Measurements from ENCODE around the gene ACTR2.
A peak's percentile ranks its signal among the peaks of the same experiment; 100 is the strongest.
"Not testable (repeated sequence)": the region's sequence is repeated elsewhere in the genome, so short reads cannot be mapped to it uniquely, and the experiment has no call there.

Gene ACTR2

DNA sequence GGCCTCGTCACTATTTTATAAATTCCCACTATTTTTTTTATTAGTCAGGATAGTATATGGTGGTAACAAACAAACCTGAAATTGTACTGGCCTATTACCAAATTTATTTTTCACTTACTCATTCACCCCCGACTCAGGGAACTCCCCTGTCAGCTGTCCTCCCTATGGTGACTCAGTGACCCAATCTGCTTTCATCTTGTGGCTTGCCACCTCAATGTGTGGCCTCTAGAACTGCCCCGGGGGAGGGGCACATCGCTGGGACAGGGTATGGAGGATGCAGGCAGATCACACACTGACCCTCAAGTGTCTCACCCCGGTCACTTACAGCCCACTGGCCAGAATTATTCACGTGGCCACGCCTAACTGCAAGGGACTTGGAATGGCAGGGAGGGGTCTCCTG, 71.6 kb downstream of the ACTR2 start:
- FAIRE-seq (no peak), DNase-seq (ENCODE audit: insufficient read length, low spot score) (peak; percentile 33)
- no peak for TF ChIP-seq POLR2A (IDR thresholded peaks at IDR 0.05; ENCODE audit: low read depth, low read length)

DNA sequence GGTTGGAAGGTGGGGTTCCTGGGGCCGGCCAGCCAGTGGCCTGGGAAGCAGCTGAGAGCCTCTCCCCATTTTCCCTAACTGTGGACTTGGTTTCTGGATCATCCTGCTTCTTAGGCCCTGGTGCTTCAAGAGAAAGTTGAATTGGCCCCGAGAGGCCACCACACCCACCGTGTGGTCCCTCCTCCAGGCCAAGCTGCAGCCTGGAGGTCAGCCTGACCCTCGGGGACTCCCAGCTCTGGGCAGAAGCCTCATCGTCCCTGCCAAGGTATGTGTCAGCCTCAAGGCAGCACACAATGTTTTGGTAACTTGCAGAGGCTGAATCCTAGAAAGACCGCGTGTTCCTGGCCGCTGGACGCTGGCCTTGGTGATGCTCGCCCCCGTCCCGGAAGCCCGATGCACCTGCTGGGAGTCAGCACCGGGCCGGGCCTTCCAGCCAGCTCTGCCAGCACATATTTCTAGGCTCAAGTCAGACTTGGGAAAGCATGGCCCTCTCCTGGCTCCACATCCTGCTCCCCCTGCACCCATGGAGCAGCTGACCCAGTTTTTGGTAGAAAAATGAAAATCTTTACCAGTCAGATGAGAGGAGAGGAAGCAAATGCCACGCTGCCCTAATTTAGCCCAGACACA, 72.6 kb downstream of the ACTR2 start:
- no peak for TF ChIP-seq POLR2A (IDR thresholded peaks at IDR 0.05; ENCODE audit: low read depth, low read length)
- DNase-seq (ENCODE audit: insufficient read length, low spot score) (peak; percentile 64), FAIRE-seq (peak; percentile 11)

DNA sequence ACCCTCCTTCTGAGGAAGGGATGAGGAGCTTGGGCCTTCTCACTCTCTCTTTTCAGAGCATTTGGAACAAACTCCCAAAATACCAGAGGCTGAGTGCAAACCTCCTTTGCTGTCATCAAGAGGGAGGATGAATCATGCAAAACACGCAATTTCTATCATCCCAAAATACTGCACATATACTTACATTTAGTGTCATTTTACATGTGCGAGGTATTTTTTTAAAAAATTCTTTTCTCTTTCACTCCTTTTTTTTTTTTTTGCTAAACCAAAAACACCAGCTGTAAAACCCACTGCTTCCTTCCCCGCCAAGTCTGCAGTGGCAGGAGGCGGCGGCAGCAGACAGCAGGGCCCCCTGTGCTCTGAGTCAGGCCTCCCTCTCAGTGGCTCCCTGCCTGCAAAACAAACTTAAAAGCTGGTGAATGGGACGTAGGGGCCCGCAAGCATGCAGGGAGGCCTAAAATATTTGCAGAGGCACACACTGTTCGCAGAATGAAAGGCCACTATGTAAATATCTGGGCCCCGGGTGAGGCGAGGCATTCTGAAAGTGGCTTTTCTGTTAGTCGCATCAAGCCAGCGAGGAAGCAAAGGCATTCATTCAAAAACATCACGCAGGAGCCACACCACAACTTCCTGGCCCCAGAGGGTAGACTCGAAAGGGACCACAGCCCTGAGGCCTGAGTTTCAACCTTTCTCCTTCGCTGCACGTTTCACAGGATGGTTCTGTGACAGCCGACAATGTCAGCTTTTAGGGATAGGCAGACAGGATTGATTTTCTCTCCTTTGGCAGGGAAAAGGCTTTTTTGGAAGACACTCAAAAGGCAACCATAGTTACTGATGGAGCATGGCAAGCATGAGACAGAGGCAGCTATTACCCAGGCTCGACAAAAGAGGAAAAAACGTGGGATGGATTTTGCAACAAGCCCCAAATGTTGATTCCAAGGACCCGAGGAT, 73.4 kb downstream of the ACTR2 start:
- peak; percentile 69 for DNase-seq (ENCODE audit: insufficient read length, low spot score)
- no peak for TF ChIP-seq POLR2A (IDR thresholded peaks at IDR 0.05; ENCODE audit: low read depth, low read length)

GRCh38 chr2:65305934-65306333, 78.3 kb downstream of the ACTR2 start:
- TF ChIP-seq POLR2A (IDR thresholded peaks at IDR 0.05; ENCODE audit: low read depth, low read length): no peak
- FAIRE-seq (no peak), DNase-seq (ENCODE audit: insufficient read length, low spot score) (no peak)

More for the DNA sequence above, 73.4 kb downstream of the ACTR2 start:
- FAIRE-seq: no peak

- no peak for FAIRE-seq
- DNase-seq (ENCODE audit: insufficient read length, low spot score): no peak
- no peak for TF ChIP-seq POLR2A (IDR thresholded peaks at IDR 0.05; ENCODE audit: low read depth, low read length)
Observed at GRCh38 chr2:65309699-65310098, 82.1 kb downstream of the ACTR2 start.

GRCh38 chr2:65311049-65311448, 83.4 kb downstream of the ACTR2 start:
- DNase-seq (ENCODE audit: insufficient read length, low spot score) (no peak), FAIRE-seq (no peak)
- no peak for TF ChIP-seq POLR2A (IDR thresholded peaks at IDR 0.05; ENCODE audit: low read depth, low read length)

GRCh38 chr2:65311596-65311995, 84.0 kb downstream of the ACTR2 start:
- no peak for FAIRE-seq

DNA sequence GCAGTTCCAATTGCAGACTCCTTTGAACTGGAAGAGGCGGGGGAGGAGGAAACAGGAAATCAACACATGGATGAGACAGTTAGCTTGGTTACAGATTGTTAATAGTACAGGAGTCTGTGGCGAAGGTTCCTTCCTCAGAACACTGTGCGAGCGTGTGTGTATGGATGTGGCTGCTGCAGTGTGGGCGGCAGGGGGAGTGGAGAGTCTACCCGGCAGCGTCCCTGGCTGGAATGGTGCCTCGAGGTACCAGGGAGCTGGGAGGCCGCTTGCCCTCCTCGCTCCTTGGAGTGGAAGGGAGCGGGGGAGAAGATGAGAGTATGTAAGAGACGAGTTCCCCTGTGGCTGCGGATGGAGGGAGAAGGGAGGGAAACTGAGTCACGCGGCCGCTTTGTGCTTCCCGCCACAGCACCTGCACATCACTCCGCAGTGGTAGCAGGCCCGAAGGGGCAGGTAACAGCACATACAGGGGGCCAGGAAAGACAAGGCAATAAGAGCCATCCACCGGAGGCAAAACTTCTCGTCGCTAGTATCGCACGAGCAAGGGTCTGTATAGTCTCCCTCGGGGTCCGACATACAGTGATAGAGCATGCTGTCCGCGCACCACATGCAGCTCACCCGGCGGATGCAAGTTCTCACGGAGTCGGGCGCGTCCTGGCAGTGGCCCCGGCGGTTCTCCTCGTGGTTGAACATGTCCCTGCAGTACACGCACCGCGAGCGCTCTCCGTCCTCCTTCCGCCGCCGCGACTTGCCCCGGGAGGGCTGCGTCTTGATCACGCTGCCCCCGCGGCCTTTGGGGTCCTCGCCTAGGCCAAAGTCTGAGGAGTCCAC, 85.7 kb downstream of the ACTR2 start:
- TF ChIP-seq POLR2A (IDR thresholded peaks at IDR 0.05; ENCODE audit: low read depth, low read length): no peak
- FAIRE-seq: no peak
- DNase-seq (ENCODE audit: insufficient read length, low spot score): no peak

More at GRCh38 chr2:65311596-65311995, 84.0 kb downstream of the ACTR2 start:
- DNase-seq (ENCODE audit: insufficient read length, low spot score): no peak
- TF ChIP-seq POLR2A (IDR thresholded peaks at IDR 0.05; ENCODE audit: low read depth, low read length): no peak

DNA sequence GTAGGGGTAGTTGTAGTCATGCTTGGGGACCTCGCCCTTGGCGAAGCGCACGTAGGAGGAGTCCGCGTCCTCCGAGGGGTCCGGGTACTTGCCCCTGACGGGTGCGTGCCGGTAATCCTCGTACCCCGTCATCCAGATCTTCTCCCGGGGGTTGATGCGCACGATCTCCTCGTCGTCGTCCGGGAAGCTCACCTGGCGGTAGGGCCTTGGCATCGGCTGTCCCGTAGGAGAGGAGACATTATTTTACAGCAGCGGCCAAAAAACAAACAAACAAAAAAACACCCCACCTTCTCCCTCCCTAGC, 86.3 kb downstream of the ACTR2 start:
- TF ChIP-seq POLR2A (IDR thresholded peaks at IDR 0.05; ENCODE audit: low read depth, low read length): no peak
- DNase-seq (ENCODE audit: insufficient read length, low spot score): no peak
- FAIRE-seq: no peak

DNA sequence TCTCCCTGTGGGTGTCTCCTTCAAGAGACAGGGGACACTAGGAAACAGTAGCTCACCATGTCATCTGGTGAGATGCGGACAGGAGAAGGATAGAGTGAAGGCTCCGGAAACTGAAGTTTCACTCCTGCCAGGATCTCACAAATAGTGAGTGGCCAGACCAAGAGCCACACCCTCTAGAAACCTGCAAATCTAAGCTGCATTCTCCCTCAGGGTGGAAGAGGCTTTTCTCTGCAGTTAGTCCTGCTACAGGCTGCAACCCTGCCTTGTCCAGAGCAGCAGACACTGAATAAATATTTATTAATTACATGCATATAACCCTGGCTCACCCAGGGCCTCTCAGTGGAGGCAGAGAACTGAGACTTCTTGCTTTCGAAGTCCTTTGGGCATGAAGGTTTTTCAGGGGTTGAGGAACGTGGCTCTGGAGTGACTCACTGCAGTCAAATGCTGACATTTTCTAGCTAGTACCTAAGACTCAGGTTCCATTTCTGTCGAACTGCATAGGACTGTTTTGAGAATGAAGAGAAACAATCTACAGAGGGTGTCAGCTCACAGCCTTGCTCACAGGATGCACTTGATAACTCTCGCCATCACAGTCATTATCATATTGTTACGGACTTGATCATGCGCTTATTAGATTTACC, 87.3 kb downstream of the ACTR2 start:
- FAIRE-seq (no peak), DNase-seq (ENCODE audit: insufficient read length, low spot score) (no peak)
- no peak for TF ChIP-seq POLR2A (IDR thresholded peaks at IDR 0.05; ENCODE audit: low read depth, low read length)

GRCh38 chr2:65316072-65316471, 88.4 kb downstream of the ACTR2 start:
- FAIRE-seq (no peak), DNase-seq (ENCODE audit: insufficient read length, low spot score) (no peak)

GRCh38 chr2:65317351-65317750, 89.7 kb downstream of the ACTR2 start:
- DNase-seq (ENCODE audit: insufficient read length, low spot score); FAIRE-seq: not testable (repeated sequence)

More at GRCh38 chr2:65316072-65316471, 88.4 kb downstream of the ACTR2 start:
- TF ChIP-seq POLR2A (IDR thresholded peaks at IDR 0.05; ENCODE audit: low read depth, low read length): no peak

GRCh38 chr2:65317841-65318240, 90.2 kb downstream of the ACTR2 start:
- no peak for TF ChIP-seq POLR2A (IDR thresholded peaks at IDR 0.05; ENCODE audit: low read depth, low read length)

More at GRCh38 chr2:65317841-65318240, 90.2 kb downstream of the ACTR2 start:
- no peak for DNase-seq (ENCODE audit: insufficient read length, low spot score)
- FAIRE-seq: no peak
